Panc1 (cell line): ENCODE data around the gene PTTG1IP. TPM values are rescaled to one million over a fixed set of nuclear protein-coding genes. Genes with fewer than 3 reads are reported as not detected.

Experiments
- ATAC-seq: fragments of 200-7000 bp; cut with Tn5 transposase; 2 replicates; pipeline ENCODE4 v1.9.1; 2020; ENCODE audit warnings: mild to moderate bottlenecking, moderate library complexity
- BruUV-seq: library from RNA; stranded (reverse); fragments of 400-500 nt; replicated peaks from 2 replicates; lab custom pipeline; 2021; lab: Mats Ljungman, UMichigan
- CTCF ChIA-PET: fragments of 300-600 bp; sonication (Branson Sonifier 250); formaldehyde crosslinking; loops from one replicate; lab custom pipeline; 2022; ENCODE audit warnings: antibody characterized with exemption; lab: Charles Lee
- POLR2A ChIA-PET: fragments of 300-600 bp; sonication (Branson Sonifier 250); formaldehyde crosslinking; loops from one replicate; lab custom pipeline; 2022; ENCODE audit warnings: antibody characterized with exemption; lab: Charles Lee
- DNase-seq: peaks from one replicate; pipeline ENCODE4 v3.0.0-alpha.2; 2010; ENCODE audit warnings: low read depth, low spot score
- H3K27ac ChIP-seq: 2 replicates; pipeline ENCODE4 v1.5.1; 2011; ENCODE audit warnings: mild to moderate bottlenecking, low read length, inconsistent platforms
- H3K27me3 ChIP-seq: fragments of 200-500 bp; sonication (Bioruptor generic); 2 replicates; pipeline ENCODE4 v1.6.0; 2014; ENCODE audit warnings: low read length, inconsistent platforms; ENCODE audit not compliant: control insufficient read depth, insufficient read depth
- H3K36me3 ChIP-seq: fragments of 200-500 bp; sonication (Bioruptor generic); 2 replicates; pipeline ENCODE4 v1.5.1; 2014; ENCODE audit warnings: inconsistent platforms, mild to moderate bottlenecking, low read length, moderate library complexity; ENCODE audit not compliant: control insufficient read depth, insufficient read depth
- H3K4me1 ChIP-seq: 2 replicates; pipeline ENCODE4 v1.5.1; 2011; ENCODE audit warnings: inconsistent platforms, mild to moderate bottlenecking, low read length, moderate library complexity; ENCODE audit not compliant: control insufficient read depth, insufficient read depth
- H3K4me3 ChIP-seq, 2 experiments: 2 replicates each; pipeline ENCODE4 v1.5.1; 2011 to 2012; ENCODE audit warnings: low read depth in 2 of 2, low read length in 2 of 2, mild to moderate bottlenecking in 2 of 2, inconsistent platforms in 1 of 2, moderate library complexity in 1 of 2
- H3K9me3 ChIP-seq: fragments of 200-500 bp; sonication (Bioruptor generic); 2 replicates; pipeline ENCODE4 v1.5.1; 2014; ENCODE audit warnings: low read depth, mild to moderate bottlenecking, inconsistent platforms, low read length, moderate library complexity; ENCODE audit not compliant: control insufficient read depth, insufficient read depth
- CTCF ChIP-seq: fragments of 450-650 bp; IDR thresholded peaks from 2 replicates; pipeline ENCODE4 v1.5.1; 2017; ENCODE audit warnings: mild to moderate bottlenecking
- POLR2AphosphoS5 ChIP-seq: IDR thresholded peaks from 2 replicates; pipeline ENCODE4 v1.6.1; 2012; ENCODE audit warnings: mild to moderate bottlenecking, low read depth, low read length, moderate library complexity
- REST ChIP-seq, 2 experiments: IDR thresholded peaks; 2 replicates each; pipeline ENCODE4 v1.6.1; 2011 to 2012; ENCODE audit warnings: low read depth in 2 of 2, control low read depth in 1 of 2, low read length in 1 of 2, mild to moderate bottlenecking in 1 of 2, moderate library complexity in 1 of 2; ENCODE audit not compliant: insufficient read depth in 1 of 2
- SIN3A ChIP-seq: IDR thresholded peaks from 2 replicates; pipeline ENCODE4 v1.6.1; 2012; ENCODE audit warnings: low read depth, mild to moderate bottlenecking, low read length, moderate library complexity, borderline replicate concordance; ENCODE audit not compliant: insufficient read depth
- TCF7L2 ChIP-seq: IDR thresholded peaks from 2 replicates; pipeline ENCODE4 v1.6.1; 2011; ENCODE audit warnings: mild to moderate bottlenecking, low read depth, low read length, inconsistent platforms
- in situ Hi-C: cut with HindIII; loops from 2 replicates; pipeline ENCODE4 v1.10.0; 2016; ENCODE audit warnings: low sequenced_read_pairs, low pct_unique_long_range_greater_than_20kb
- intact Hi-C: fragments of 100-400 bp; cut with micrococcal nuclease; formaldehyde crosslinking; loops from one replicate; pipeline ENCODE4 v1.10.0; 2022; ENCODE audit not compliant: unreplicated experiment
- total RNA-seq: library from RNA; stranded (reverse); gene quantifications from one replicate; pipeline ENCODE4 v1.2.1, GENCODE V29; 2021; ENCODE audit not compliant: unreplicated experiment

Gene PTTG1IP
- total RNA-seq, 1 experiment from 2014 or later, result 226 TPM

- Histone ChIP-seq H3K4me1 (peaks cover 39% of the 10 kb centered on the region), H3K27ac (peak overlapping the region; percentile 70), H3K36me3 (no peaks in the 10 kb centered on the region), H3K9me3 (no peaks in the 10 kb centered on the region), H3K27me3 (no peaks in the 10 kb centered on the region), H3K4me3 (no peak overlapping the region)
- no TSS peak for BruUV-seq
- in situ Hi-C loops, result no loop called here
- POLR2A ChIA-PET, result interaction anchor here (0.7 kb wide), 1 partner anchor 113 kb away, joined by 3 read pairs; no protein-coding TSS in a partner anchor
- CTCF ChIA-PET, result no interaction called here
- no peak for TF ChIP-seq TCF7L2
- TF ChIP-seq POLR2AphosphoS5, result no peak
- no peak for TF ChIP-seq CTCF
- no peak for TF ChIP-seq REST (IDR thresholded peaks at IDR 0.05; ENCODE audit: insufficient read depth in 1 of 2, low read depth in 2 of 2, low read length in 1 of 2)
- TF ChIP-seq SIN3A, result no peak
- DNase-seq (no peak), ATAC-seq (peak; percentile 43; the same call in 1 of the 2 replicates)
- intact Hi-C loops, result no loop called here
These were observed 38.6 kb upstream of the PTTG1IP start for GRCh38 chr21:44912158-44912473.

GRCh38 chr21:44911384-44912157 is 38.1 kb upstream of the PTTG1IP start:
- no peaks in the 10 kb centered on the region for H3K36me3 ChIP-seq
- peak overlapping the region; percentile 70 for H3K27ac ChIP-seq
- in situ Hi-C loops, result no loop called here
- DNase-seq (no peak), ATAC-seq (peak; percentile 74)
- peaks cover 36% of the 10 kb centered on the region for H3K4me1 ChIP-seq
- BruUV-seq, result no TSS peak
- ChIA-PET POLR2A (no interaction called here), CTCF (interaction anchor here (1.5 kb wide), 1 partner anchor 19 kb away, joined by 5 read pairs; no protein-coding TSS in a partner anchor)
- intact Hi-C loops, result no loop called here
- TF ChIP-seq CTCF, result no peak; the same call in 1 of the 2 replicates
- no peak for TF ChIP-seq SIN3A
- TF ChIP-seq TCF7L2, result no peak
- no peak for TF ChIP-seq POLR2AphosphoS5
- TF ChIP-seq REST (IDR thresholded peaks at IDR 0.05; ENCODE audit: insufficient read depth in 1 of 2, low read depth in 2 of 2, low read length in 1 of 2), result no peak
- no peaks in the 10 kb centered on the region for H3K9me3 ChIP-seq
- H3K27me3 ChIP-seq, result no peaks in the 10 kb centered on the region
- no peak overlapping the region for H3K4me3 ChIP-seq
